Liver (tissue), 3 donors: ENCODE data around the gene HOXD9.

Experiments
- TAF1 ChIP-seq: conservative IDR thresholded peaks from 2 replicates; pipeline ENCODE4 v1.6.1; 2016; ENCODE audit warnings: antibody characterized with exemption, mild to moderate bottlenecking
- TF ChIP-seq, protein P1 (sequence below): fragments of 150-350 bp; IDR thresholded peaks from 2 replicates; pipeline ENCODE4 v1.5.1; 2017; ENCODE audit warnings: improper control_type of control experiment, low read depth, low read length; ENCODE audit not compliant: missing input control
- TF ChIP-seq, protein P2 (sequence below): IDR thresholded peaks from 2 replicates; pipeline ENCODE4 v1.6.1; 2016; ENCODE audit warnings: antibody characterized with exemption, mild to moderate bottlenecking
- donor health status: healthy.
- donor health status: healthy.

DNA sequence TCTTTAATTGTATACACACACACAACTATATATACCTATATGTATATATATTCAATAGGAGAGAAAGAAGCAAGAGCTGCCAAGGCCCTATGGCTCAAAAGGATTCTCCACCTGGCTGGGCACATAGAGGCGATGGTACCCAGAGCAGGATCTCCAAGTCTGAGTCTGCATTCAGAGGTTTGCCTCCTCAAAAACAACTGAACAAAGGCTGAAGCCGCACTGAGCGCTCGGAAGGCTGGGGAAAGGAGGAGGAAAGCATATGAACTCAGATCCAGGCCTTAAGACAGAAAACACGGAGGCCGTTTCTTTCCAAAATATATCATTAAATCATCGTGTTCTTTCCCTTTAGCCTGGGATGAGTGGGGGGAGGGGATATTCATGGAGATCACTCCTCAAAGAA, 19.3 kb upstream of the HOXD9 start:
- TF ChIP-seq, protein P1, sequence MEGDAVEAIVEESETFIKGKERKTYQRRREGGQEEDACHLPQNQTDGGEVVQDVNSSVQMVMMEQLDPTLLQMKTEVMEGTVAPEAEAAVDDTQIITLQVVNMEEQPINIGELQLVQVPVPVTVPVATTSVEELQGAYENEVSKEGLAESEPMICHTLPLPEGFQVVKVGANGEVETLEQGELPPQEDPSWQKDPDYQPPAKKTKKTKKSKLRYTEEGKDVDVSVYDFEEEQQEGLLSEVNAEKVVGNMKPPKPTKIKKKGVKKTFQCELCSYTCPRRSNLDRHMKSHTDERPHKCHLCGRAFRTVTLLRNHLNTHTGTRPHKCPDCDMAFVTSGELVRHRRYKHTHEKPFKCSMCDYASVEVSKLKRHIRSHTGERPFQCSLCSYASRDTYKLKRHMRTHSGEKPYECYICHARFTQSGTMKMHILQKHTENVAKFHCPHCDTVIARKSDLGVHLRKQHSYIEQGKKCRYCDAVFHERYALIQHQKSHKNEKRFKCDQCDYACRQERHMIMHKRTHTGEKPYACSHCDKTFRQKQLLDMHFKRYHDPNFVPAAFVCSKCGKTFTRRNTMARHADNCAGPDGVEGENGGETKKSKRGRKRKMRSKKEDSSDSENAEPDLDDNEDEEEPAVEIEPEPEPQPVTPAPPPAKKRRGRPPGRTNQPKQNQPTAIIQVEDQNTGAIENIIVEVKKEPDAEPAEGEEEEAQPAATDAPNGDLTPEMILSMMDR, result no peak
- no peak for TF ChIP-seq TAF1
- TF ChIP-seq, protein P2, sequence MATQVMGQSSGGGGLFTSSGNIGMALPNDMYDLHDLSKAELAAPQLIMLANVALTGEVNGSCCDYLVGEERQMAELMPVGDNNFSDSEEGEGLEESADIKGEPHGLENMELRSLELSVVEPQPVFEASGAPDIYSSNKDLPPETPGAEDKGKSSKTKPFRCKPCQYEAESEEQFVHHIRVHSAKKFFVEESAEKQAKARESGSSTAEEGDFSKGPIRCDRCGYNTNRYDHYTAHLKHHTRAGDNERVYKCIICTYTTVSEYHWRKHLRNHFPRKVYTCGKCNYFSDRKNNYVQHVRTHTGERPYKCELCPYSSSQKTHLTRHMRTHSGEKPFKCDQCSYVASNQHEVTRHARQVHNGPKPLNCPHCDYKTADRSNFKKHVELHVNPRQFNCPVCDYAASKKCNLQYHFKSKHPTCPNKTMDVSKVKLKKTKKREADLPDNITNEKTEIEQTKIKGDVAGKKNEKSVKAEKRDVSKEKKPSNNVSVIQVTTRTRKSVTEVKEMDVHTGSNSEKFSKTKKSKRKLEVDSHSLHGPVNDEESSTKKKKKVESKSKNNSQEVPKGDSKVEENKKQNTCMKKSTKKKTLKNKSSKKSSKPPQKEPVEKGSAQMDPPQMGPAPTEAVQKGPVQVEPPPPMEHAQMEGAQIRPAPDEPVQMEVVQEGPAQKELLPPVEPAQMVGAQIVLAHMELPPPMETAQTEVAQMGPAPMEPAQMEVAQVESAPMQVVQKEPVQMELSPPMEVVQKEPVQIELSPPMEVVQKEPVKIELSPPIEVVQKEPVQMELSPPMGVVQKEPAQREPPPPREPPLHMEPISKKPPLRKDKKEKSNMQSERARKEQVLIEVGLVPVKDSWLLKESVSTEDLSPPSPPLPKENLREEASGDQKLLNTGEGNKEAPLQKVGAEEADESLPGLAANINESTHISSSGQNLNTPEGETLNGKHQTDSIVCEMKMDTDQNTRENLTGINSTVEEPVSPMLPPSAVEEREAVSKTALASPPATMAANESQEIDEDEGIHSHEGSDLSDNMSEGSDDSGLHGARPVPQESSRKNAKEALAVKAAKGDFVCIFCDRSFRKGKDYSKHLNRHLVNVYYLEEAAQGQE, result no peak
